D341Med (cell line): ENCODE measurements around the gene BCL2.
"Not testable (repeated sequence)": the region's sequence is repeated elsewhere in the genome, so short reads cannot be mapped to it uniquely, and the experiment has no call there.

Source experiments
- DNase-seq: peaks from one replicate; pipeline ENCODE4 v3.0.0; 2012; ENCODE audit warnings: low spot score

The BCL2 gene

GRCh38 chr18:63198868-63199742 lies 120.5 kb downstream of the BCL2 start:
- no peak for DNase-seq

- no peak for DNase-seq
These were observed 121.3 kb downstream of the BCL2 start for GRCh38 chr18:63198098-63198760.

DNA sequence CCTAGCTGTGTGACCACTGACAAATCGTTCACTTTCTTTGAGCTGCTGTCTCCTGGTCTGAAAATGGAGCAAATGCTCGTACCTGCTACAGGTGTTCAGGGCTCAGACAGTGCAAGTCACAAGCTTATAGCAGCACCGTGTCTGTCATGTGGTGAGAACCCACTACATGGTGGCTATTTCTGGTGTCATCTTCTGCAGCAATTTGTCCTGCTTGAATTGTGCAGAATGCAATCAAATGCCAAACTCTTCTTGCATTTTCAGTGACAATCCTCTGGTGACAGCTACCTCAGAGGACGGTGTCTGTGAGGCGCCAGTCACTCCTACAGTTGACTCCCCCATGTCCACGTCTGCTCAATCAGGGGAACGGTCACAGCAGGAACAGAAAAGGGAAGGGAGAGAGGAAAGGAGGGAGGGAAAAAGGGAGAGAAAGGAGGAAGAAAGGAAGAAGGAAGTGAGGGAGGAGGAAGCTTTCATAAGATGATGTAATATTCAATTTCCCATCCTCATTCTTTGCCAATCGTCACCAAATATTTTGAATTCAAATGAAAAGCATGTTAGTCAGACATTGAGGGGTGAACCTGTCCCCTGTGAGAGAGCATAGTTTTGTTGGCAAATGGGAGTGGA lies 122.2 kb downstream of the BCL2 start:
- no peak for DNase-seq

DNA sequence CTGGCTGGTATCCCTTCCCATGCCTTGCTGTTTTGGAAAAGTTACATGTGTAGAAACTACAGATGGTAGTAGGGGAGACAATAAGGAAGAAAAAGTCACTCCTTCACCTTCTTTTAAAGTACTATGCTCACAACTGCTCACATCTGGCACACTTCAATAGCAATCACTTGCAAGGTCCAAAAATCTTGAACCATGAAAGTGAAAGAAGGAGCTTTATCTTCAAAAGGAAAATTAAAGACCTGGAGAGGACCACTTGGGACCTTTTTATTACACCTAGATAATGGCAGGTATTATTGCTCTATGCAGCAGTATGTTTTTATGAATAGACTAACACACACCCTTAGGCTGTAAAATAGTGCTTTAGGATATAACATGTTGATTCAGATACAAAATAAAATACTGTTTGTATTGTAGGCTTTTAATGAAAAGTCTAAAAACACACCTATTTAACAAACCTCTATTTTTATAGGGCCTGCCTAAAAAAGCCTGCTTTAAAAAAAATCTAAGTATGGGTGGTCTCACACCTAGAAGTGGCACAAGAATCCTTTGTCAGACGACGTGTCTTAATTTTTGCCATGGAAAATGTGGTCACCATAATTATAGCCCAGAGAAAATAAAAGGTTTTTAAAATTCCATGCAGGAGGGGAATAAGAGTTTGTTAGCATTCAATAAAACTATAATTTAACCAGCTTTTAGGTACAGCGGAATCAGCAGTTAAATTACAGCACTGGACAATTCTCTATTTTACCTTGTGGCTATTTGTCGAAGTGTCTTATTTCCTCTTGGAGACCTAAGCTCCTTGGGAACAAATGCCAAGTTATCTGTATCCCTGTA lies 124.0 kb downstream of the BCL2 start:
- DNase-seq, result no peak

GRCh38 chr18:63192885-63193349 lies 126.7 kb downstream of the BCL2 start:
- DNase-seq, result no peak

- no peak for DNase-seq
These were observed 127.3 kb downstream of the BCL2 start for GRCh38 chr18:63192126-63192884.

- no peak for DNase-seq
These were observed 128.2 kb downstream of the BCL2 start for GRCh38 chr18:63191413-63191812.

DNA sequence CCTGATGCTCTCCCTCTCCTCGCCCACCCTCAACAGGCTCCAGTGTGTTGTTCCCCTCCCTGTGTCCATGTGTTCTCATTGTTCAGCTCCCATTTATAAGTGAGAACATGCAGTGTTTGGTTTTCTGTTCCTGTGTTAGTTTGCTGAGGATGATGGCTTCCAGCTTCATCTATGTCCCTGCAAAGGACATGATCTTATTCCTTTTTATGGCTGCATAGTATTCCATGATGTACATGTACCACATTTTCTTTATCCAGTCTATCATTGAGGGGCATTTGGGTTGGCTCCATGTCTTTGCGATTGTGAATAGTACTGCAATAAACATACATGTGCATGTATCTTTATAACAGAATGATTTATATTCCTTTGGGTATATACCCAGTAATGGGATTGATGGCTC lies 128.7 kb downstream of the BCL2 start:
- DNase-seq, result not testable (repeated sequence)

- no peak for DNase-seq
These were observed 129.8 kb downstream of the BCL2 start for GRCh38 chr18:63189817-63190216.

DNA sequence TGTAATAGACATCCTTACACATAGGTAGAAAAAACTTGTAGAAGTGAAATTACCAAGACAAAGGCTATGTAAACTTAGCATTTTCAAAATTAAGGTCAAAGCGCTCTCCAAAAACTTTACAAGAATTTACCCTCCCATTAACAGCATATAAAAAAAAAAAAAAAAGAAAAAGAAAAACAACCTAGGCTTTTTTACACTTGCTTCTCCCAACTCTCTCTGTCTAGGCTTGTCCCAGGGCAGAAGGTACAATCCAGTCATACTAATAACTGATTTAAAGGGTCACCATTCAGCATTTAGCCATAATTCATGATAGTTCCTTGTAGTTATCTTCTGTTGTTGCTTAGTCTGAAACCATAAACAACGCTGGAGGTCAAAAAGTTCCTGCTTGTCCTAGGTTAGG lies 130.5 kb downstream of the BCL2 start:
- no peak for DNase-seq

GRCh38 chr18:63187791-63188460 lies 131.6 kb downstream of the BCL2 start:
- DNase-seq, result no peak

DNA sequence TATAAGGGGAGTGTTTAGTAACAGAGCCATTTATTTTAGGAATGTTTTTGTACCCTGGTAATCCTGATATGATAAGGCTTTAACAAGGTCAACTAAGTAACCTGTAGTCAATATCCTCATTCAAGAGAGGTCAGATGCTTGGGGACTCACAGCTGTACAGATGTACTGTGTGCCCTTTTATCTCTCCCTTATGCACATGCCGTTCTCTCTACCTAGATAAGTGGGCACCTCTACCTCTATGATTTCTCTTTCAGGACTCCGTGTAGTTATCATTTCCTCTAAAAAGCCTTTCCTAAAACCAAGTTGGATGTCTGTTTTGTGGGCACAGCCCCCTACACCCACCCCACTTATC lies 132.4 kb downstream of the BCL2 start:
- DNase-seq, result no peak

DNA sequence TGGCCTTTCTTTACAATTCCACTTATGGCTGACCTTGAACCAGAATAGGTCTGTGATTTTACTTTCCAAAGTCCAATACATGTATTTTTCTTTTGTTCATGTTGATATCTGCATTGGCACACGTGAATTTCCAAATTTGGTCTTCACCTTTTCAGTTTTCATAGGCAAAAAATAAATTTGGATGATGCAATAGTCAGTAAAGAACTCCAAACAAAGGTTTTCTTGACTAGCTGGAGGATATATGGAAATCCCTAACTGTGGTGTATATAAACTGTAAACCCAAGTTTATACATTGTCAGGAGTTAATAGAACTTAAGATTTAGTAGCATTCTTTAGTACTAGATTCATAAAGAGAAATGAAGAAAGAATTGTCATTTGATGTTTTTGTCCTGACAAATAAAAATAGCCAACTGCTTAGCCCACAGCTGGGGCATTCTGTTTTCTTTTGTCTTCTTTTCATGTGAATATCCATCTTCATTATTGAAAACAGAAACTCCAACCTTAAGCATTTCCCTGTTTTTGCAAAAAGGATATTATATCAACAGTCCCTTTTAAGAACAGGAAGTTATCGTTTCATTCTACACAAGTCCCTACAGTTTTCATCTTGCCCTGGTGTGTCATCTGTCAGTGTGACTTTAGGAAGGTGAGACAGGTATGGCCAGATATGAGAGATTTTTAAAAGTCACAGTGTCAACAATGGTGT lies 132.9 kb downstream of the BCL2 start:
- no peak for DNase-seq

DNA sequence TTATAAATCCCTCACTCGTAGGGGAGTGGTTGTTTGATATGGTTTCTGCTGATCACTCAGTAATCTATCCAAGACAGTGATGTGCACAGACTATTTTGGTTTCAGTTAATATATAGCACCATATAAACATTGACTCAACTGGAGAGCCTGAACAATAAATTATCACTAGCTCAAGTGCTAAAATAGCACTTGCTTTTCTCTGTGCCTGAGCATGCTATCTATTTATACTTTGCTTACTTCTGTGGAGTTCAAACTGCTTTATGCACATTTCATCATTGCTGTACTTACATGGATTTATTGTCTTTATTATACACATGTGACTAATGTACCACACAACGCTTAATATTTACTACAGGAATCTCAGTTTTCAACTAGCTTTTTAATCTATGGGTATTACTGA lies 133.6 kb downstream of the BCL2 start:
- DNase-seq, result no peak

DNA sequence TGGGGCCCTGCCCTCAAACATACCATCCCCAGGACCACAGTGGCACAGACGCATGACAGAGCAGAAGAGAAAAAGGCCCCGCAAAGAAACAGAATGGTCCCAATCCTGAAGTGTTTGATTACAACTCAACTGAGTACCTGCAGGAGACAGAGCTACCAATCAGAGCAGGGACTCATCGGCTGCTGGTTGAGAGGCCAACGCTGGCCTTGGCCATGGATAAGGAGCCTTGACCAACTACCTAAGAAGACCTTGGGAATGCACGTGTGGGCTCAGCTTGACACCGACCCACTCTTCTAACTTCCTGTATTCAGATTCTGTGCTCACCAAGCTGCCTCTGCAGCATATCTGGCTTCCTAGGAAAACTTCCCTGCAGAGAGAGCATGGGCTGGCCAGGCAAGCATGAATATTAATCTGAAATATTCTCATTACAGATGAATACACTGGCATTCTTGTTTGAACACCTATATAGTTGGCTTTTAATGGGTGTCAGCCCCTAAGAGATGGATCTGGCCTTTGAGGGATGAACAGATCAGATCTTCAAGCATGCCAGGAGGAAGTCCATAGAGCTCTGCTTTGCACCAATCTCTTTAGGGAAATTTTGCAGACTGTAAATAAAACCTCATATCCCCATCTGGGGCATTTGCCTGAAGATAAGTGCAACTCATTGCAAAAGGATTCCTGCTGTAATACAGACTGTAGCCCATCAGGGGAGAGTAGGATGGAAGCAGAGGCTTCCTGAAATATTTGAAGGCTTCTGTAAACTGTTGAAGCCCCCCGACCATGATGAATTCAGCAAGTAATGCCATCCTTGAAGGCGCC lies 135.4 kb downstream of the BCL2 start:
- DNase-seq, result no peak

DNA sequence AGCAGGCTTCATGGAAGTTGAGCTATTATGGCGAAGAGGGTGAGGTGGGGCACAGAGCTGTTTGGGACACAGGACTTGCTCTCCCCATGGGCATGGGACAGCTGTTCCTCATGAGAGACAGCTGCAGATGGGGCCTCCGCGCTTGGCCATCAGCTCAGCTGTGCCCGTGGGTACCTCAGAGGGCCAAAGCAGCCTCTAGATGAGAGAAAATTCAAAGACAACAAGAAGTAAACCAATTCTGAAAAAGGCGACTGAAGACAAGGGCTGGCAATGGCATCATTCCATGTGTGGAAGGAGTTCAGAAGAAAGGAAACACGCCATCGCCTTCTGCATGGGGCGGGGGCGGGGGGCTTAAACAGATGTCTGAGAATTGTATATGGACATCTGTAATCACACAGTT lies 136.2 kb downstream of the BCL2 start:
- DNase-seq, result no peak

- DNase-seq, result no peak
These were observed 136.7 kb downstream of the BCL2 start for GRCh38 chr18:63182861-63183260.

DNA sequence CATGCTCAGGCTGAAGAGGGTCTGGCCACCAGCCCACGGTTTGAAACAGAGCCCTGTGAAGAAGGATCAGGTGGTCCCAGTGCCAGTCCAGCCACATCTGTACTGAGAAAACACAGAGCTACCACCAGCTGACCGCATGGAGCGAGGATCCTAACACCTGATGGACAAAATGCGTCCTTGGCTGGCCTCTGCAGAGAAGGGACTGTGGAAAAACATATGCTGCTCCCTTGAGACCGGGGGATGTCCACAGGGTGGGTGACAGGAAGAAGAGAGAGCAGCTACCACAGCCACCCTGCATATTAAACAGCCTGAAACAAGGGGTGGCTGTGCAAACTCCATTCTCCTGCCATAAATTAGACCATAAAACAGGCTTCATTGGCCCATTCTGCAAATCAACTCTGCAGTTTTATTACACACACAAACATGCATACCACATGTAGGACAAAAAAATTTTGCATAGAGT lies 137.2 kb downstream of the BCL2 start:
- no peak for DNase-seq

DNA sequence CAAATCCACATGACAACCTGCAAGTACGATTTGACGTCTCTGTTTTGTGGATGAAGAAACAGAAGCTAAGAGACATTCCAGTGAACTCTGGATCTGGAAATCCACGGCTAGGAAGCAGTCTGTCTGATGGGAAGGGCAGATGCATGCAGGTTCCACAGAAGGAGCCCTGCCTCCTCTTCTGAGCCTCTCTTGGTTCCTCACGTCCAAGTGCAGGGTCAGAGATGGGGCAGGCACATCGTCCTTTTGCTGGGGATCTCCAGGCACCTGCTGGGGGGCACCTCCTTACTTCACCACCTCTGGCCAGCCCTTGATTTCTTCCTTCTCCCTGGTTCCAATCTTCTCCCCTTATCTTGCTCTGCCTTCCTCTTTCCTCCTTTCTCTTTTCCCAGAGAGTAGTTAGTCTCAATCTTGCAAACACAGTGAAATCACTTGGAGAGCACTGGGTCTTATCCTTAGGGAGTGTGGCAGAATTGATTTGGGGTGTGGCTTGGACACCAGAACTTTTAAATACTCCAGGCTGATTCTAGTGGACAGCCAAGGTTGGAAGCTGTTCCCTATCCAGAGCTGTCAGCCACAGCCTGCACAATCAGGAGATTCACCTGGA lies 137.8 kb downstream of the BCL2 start:
- no peak for DNase-seq
